ENCODE measurements around the gene ADPRH.

GRCh38 chr3:119562307-119562961 is 16.9 kb upstream of the ADPRH start:
- TF ChIP-seq CTCF (conservative IDR thresholded peaks at IDR 0.05; ENCODE audit: low read length), result no peak
- no peak for TF ChIP-seq EZH2phosphoT487 (IDR thresholded peaks at IDR 0.05; ENCODE audit: borderline replicate concordance)

Measured in Loucy (cell line).